ENCODE measurements around the gene NR1I2.

The NR1I2 gene

GRCh38 chr3:119825820-119826219 lies 43.9 kb downstream of the NR1I2 start:
- no peak for DNase-seq

DNA sequence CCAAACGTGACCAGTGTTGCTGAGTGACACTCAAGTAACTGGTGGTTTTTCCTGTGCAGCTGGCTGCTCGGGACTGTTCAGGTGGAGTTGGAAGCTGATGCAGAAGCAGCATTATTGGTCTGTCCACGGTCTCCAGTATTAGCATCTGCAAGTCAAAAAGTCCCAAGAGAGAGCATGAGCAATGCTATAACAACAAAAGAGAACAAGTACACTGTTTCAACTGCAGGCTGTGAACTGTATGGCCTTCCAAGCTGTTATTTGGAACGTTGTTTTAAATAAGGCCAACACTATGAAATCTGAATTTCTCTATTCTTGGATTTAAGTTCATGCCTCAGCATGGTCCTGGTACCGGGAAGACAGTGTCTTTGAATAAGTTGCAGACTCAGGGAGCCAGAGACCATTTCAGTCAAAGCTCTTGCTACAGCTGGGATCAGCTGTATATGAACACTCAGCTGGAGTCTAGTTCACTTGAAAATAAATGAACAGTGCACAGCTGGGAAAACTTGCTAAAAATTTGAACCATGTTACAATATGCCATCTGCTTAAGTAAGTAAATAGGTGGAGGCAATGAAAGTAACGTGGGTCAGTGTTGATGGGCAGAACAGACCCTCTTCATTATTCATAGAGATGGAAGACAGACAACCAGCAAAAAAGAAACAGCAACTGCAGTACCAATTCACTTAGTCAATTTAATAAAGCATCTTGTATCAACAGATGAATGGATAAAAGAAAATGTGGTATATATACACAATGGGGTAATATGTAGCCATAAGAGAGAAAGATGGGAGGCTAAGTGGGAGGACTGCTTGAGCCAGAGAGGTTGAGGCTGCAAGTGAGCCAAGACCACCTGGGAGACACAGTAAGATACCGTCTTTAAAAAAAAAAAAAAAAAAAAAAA lies 45.1 kb downstream of the NR1I2 start:
- no peak for DNase-seq

- DNase-seq = no peak
Observed at GRCh38 chr3:119829420-119829819, 47.5 kb downstream of the NR1I2 start.

GRCh38 chr3:119831022-119831421 lies 49.1 kb downstream of the NR1I2 start:
- no peak for DNase-seq

- DNase-seq = no peak
Observed at GRCh38 chr3:119831941-119832371, 50.1 kb downstream of the NR1I2 start.

- no peak for DNase-seq
Observed at GRCh38 chr3:119834754-119835370, 53.0 kb downstream of the NR1I2 start.

- DNase-seq = no peak
Observed at GRCh38 chr3:119835556-119835955, 53.7 kb downstream of the NR1I2 start.

DNA sequence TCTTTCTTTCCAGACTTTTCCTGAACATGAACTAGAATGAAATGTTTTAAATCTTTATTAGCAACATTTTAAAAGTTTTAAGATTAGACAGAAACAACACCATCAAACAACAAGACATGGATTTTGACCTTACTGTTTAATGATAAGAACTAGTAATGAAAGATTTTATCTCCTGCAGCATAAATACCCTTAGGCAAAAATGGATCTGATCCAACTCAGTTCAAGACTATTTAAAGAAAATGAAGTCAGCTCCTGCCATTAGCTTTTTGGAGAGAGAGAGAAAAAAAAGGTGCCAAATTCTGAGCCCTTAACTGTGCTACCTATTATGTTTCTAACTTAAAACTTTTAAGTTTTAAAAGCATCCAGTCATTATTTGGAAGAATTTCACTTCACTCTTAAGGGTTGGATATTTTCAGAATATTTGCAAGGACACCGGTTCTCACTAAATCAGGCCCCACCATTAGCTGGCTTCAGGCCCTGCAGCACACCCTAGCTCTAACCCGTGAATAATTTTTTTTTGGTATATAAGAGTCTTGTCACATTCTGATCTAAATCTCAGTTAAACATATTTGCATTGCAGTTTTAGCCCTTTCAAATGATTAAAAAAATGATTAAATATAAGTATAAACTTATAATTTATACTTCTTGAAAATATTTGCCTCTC lies 60.0 kb downstream of the NR1I2 start:
- DNase-seq = no peak

DNA sequence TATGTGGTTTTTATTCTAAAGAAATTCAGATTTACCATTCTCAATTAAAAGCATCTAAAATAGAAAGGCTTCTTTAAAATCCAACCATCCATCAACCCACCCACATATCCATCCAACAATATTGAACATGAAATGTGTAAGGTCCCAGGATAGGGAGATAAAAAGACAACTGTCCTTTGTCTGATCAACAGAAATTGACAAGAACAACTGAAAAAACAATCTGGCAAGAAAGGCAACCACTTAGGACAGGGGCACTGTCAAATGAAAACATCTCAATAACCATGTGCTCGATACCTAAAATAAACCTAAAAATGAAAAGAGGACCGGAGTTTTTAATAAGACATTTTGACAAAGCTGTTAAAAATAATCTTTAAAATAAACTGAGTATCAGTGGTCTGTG lies 67.2 kb downstream of the NR1I2 start:
- DNase-seq = no peak

DNA sequence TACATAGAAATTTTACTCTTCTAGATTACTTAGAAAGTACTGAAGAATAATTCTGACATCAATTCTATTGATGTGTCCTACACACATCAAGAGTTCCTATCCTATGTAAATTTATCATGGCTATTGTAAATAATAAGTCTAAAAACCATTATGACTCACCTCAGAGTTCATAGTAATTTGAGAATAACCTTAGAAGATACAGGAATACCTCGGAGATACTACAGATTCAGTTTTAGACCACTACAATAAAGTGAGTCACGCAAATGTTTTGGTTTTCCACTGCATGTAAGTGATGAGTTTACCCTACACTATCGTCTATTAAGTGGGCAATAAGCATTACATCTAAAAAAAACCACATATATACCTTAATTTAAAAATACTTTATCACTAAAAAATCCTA lies 74.8 kb downstream of the NR1I2 start:
- DNase-seq = no peak

- no peak for DNase-seq
Observed at GRCh38 chr3:119858957-119859356, 77.1 kb downstream of the NR1I2 start.

DNA sequence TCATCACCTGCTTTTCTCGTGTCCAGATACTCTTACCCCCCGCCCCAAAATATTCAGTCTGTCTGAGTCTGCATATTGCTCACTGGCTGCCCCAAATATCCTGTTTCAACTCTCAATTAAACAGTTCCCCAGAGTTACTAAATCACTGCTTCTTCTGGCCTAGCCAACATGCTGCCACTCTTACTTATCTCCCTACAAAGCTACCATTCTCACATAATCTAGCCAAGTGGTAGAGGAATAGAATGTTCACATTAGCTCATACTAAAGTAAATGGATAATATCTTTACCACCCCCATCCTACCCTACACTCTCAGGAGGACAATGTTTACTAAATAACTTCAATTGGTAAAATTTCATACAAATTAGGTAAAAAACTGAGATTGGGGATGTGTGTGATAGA lies 77.8 kb downstream of the NR1I2 start:
- DNase-seq = no peak

DNA sequence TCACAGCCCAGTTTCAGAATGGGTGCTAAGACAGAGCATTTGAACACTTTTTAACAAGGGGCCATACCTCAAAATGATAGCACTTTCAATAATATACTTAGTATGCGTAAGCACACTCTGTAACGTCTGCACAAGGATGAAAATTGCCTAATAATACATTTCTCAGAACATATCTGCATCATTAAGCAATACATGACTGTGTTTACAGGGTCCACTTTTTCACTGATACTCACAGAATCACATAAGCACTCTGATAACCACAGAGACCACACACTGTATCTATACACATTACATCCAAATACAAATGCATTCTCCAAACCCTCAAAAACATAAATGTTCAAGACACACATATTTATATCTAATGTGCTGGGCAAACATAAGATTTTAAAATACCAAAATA lies 79.8 kb downstream of the NR1I2 start:
- DNase-seq = no peak

- no peak for DNase-seq
Observed at GRCh38 chr3:119862616-119863015, 80.7 kb downstream of the NR1I2 start.

- DNase-seq = no peak
Observed at GRCh38 chr3:119864476-119864875, 82.6 kb downstream of the NR1I2 start.
